Keratinocyte (primary cell): ENCODE data around the gene GUCY2C.

ENCODE experiments used
- CTCF ChIP-seq, 3 experiments: IDR thresholded peaks in 1 of 3; conservative IDR thresholded peaks in 1 of 3; optimal IDR thresholded peaks in 1 of 3; 2 replicates in 2 of 3; 3 replicates in 1 of 3; pipeline versions ENCODE3 to v1.5.1; 2011; ENCODE audit warnings: low read length in 3 of 3, mild to moderate bottlenecking in 3 of 3, moderate library complexity in 2 of 3, control low read depth in 1 of 3, inconsistent platforms in 1 of 3; ENCODE audit not compliant: insufficient read depth in 2 of 3; ENCODE audit errors: extremely low read depth in 1 of 3
- EZH2 ChIP-seq: IDR thresholded peaks from one replicate; pipeline ENCODE4 v1.6.1; 2012; ENCODE audit warnings: inconsistent platforms, mild to moderate bottlenecking, low read length, moderate library complexity

- no peak for TF ChIP-seq CTCF (optimal IDR thresholded peaks at IDR 0.05 in 1 of 3, IDR thresholded peaks at IDR 0.05 in 1 of 3, conservative IDR thresholded peaks at IDR 0.05 in 1 of 3; ENCODE audit: extremely low read depth in 1 of 3, insufficient read depth in 2 of 3, low read length in 3 of 3)
- no peak for TF ChIP-seq EZH2
Observed at GRCh38 chr12:14621826-14622225, 74.6 kb downstream of the GUCY2C start.
